NCI-H1105 treated with DMSO at 0.1 percent for 48 hours (cell line): ENCODE results near the gene SLC24A3.

Source experiments
- DNase-seq: peaks from one replicate; lab custom pipeline; 2025; lab: John Stamatoyannopoulos, UW

Gene SLC24A3

GRCh38 chr20:19341348-19342053 is 129.1 kb downstream of the SLC24A3 start:
- DNase-seq: no peak

GRCh38 chr20:19344341-19344740 is 131.9 kb downstream of the SLC24A3 start:
- DNase-seq: peak; percentile 2

- no peak for DNase-seq
Observed at GRCh38 chr20:19347943-19348456, 135.6 kb downstream of the SLC24A3 start.

GRCh38 chr20:19348582-19348981 is 136.1 kb downstream of the SLC24A3 start:
- DNase-seq: no peak

- DNase-seq: no peak
Observed at GRCh38 chr20:19349879-19350278, 137.4 kb downstream of the SLC24A3 start.

GRCh38 chr20:19351542-19351941 is 139.1 kb downstream of the SLC24A3 start:
- no peak for DNase-seq

- DNase-seq: no peak
Observed at GRCh38 chr20:19354950-19355349, 142.5 kb downstream of the SLC24A3 start.

GRCh38 chr20:19361790-19362189 is 149.3 kb downstream of the SLC24A3 start:
- no peak for DNase-seq

GRCh38 chr20:19363476-19363875 is 151.0 kb downstream of the SLC24A3 start:
- no peak for DNase-seq

GRCh38 chr20:19367591-19367990 is 155.1 kb downstream of the SLC24A3 start:
- no peak for DNase-seq

- no peak for DNase-seq
Observed at GRCh38 chr20:19368351-19368750, 155.9 kb downstream of the SLC24A3 start.

GRCh38 chr20:19370076-19371075 is 157.9 kb downstream of the SLC24A3 start:
- peak; percentile 24 for DNase-seq

- DNase-seq: no peak
Observed at GRCh38 chr20:19371112-19371511, 158.7 kb downstream of the SLC24A3 start.

GRCh38 chr20:19374216-19374615 is 161.8 kb downstream of the SLC24A3 start:
- no peak for DNase-seq

GRCh38 chr20:19375395-19375794 is 163.0 kb downstream of the SLC24A3 start:
- DNase-seq: no peak

GRCh38 chr20:19375801-19376200 is 163.4 kb downstream of the SLC24A3 start:
- no peak for DNase-seq

GRCh38 chr20:19376451-19377229 is 164.2 kb downstream of the SLC24A3 start:
- DNase-seq: peak; percentile 68

- no peak for DNase-seq
Observed at GRCh38 chr20:19378058-19378457, 165.6 kb downstream of the SLC24A3 start.

- no peak for DNase-seq
Observed at GRCh38 chr20:19380211-19380610, 167.8 kb downstream of the SLC24A3 start.

GRCh38 chr20:19381947-19382346 is 169.5 kb downstream of the SLC24A3 start:
- DNase-seq: no peak

- DNase-seq: peak; percentile 5
Observed at GRCh38 chr20:19382386-19383340, 170.2 kb downstream of the SLC24A3 start.
